T47D (cell line): ENCODE measurements around the gene CCDC192.
"Not testable (repeated sequence)": the region's sequence is repeated elsewhere in the genome, so short reads cannot be mapped to it uniquely, and the experiment has no call there.

ENCODE experiments used
- DNase-seq, 2 experiments: peaks; one replicate each; pipeline versions ENCODE4 v3.0.0 to v3.0.0-alpha.2; 2011 to 2012; ENCODE audit warnings: low read depth in 1 of 2, low spot score in 1 of 2
- JUND ChIP-seq: IDR thresholded peaks from 2 replicates; pipeline ENCODE4 v1.6.1; 2012; ENCODE audit warnings: low read depth
- in situ Hi-C: cut with HindIII; loops from 2 replicates; pipeline ENCODE4 v1.10.0; 2016; ENCODE audit warnings: low sequenced_read_pairs, low pct_unique_long_range_greater_than_20kb

Gene CCDC192

GRCh38 chr5:127832067-127832466 lies 128.9 kb downstream of the CCDC192 start:
- no peak for DNase-seq
- in situ Hi-C loops: no loop called here
- TF ChIP-seq JUND: no peak

DNA sequence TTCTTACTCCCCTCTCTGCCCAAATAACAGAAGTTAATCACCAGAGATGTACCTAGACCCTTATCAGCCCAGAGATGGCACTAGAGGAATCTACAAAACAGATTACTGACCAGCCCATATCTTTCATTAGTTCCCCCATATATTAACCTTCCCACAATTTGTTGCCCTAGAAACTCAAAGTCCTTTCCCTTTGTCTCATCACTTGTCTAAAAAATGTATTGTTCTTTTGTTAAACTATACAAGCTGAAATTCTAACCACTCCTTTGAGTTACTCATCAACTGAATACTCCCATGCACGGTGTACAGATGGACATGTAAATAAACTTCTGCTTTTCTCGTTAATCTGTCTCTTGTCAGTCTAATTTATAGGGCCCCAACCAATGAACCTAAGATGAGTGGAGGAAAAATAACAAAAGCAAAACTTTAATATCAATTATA lies 130.9 kb downstream of the CCDC192 start:
- no peak for TF ChIP-seq JUND
- in situ Hi-C loops: no loop called here
- no peak for DNase-seq

- no peak for DNase-seq
- in situ Hi-C loops: no loop called here
- TF ChIP-seq JUND: no peak
Measured at GRCh38 chr5:127834554-127834953, 131.4 kb downstream of the CCDC192 start.

DNA sequence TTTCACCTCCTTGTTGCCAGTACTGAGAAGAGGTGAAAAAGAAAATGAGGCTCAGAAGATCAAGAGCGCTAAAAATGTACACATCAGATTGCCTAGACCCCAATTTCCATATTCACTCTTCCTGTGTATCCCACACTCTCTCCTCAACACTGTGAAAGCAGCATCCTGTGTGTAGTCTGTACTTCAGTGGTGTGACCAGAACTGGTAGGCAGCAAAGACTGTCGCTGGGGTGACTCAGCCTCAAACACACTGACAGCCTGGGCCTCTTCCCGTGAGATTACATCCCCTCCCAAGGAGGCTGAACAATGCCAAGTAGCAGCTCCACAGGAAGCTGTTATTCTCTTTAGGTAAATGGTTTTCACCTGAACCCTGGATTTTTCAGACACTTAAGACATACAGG lies 135.5 kb downstream of the CCDC192 start:
- in situ Hi-C loops: no loop called here

DNA sequence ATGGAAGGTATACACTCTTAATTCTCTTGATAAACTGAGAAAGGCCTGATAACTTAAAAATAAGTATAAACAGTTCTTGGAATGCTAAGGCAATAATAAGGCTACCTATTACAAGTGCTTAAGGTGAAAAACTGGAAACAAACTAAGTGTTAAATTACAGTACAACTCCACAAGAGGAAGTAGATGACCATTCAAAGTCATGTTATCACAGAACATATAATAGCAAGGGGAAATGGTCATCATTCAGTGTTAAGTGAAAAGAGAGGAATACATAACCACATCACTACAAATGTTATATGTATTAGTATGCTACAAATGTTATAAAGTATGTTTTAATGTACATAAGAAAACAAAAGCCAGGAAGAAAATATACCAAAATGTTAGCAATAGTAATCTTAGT lies 135.9 kb downstream of the CCDC192 start:
- TF ChIP-seq JUND: no peak
- DNase-seq: no peak
- in situ Hi-C loops: no loop called here

More for the DNA sequence above, 135.5 kb downstream of the CCDC192 start:
- no peak for TF ChIP-seq JUND
- no peak for DNase-seq

- TF ChIP-seq JUND: no peak
- no peak for DNase-seq
Measured at GRCh38 chr5:127839496-127840197, 136.5 kb downstream of the CCDC192 start.

GRCh38 chr5:127840198-127840524 lies 137.0 kb downstream of the CCDC192 start:
- no peak for TF ChIP-seq JUND
- in situ Hi-C loops: no loop called here
- no peak for DNase-seq

More at GRCh38 chr5:127839496-127840197, 136.5 kb downstream of the CCDC192 start:
- in situ Hi-C loops: no loop called here

DNA sequence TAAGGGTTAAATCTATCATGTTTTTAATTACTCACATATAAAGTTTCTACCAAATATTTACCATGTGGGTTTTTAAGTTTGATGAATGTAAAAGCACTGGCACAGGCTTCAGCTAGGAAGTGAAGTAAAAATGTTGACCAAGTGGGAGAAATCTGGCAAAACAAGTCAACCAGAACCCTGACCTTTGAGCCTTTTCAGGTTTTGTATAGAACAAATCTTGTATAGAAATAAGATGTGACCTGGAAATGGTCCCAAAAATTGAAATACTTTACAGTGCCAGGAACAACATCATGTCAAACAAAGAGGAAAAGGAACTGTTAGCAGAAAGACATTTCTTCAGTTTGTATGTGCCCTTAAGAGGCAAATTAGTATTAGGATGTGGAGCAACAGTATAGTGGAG lies 137.6 kb downstream of the CCDC192 start:
- in situ Hi-C loops: no loop called here
- peak in 1 of 2 experiments; percentile 39 for DNase-seq
- TF ChIP-seq JUND: no peak

GRCh38 chr5:127844581-127845021 lies 141.4 kb downstream of the CCDC192 start:
- peak in 1 of 2 experiments; percentile 33 for DNase-seq
- in situ Hi-C loops: no loop called here
- TF ChIP-seq JUND: no peak

DNA sequence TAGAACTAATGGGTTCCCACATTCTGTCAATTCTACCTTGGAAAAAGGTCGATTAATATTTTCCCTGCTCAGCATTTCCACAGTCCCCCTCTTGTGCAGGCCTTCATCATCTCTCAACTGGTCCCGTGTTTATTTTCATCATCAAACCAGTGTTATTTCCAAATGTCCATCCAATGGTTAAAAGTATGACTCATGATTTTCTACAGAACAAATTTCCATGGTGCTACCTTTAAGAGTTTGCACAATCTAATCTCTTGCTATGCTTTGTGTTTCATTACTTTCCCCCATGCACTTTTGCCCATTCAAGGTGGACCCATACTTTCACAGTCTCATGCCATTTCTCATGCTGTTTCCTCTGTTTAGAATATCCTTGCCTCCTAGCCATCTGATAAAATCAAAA lies 143.7 kb downstream of the CCDC192 start:
- in situ Hi-C loops: no loop called here
- no peak for TF ChIP-seq JUND
- DNase-seq: no peak

DNA sequence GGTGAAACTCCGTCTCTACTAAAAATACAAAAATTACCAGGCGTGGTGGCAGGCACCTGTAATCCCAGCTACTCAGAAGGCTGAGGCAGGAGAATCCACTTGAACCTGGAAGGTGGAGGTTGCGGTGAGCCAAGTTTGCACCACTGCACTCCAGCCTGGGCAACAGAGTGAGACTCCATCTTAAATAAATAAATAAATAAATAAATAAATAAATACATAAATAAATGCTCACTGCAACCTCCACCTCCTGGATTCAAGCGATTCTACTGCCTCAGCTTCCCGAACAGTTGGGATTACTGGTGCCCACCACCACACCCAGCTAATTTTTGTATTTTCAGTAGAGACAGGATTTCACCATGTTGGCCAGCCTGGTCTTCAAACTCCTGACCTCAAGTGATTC lies 144.4 kb downstream of the CCDC192 start:
- DNase-seq, in situ Hi-C loops: not testable (repeated sequence)

GRCh38 chr5:127848098-127848497 lies 144.9 kb downstream of the CCDC192 start:
- DNase-seq: no peak
- no peak for TF ChIP-seq JUND
- in situ Hi-C loops: no loop called here

DNA sequence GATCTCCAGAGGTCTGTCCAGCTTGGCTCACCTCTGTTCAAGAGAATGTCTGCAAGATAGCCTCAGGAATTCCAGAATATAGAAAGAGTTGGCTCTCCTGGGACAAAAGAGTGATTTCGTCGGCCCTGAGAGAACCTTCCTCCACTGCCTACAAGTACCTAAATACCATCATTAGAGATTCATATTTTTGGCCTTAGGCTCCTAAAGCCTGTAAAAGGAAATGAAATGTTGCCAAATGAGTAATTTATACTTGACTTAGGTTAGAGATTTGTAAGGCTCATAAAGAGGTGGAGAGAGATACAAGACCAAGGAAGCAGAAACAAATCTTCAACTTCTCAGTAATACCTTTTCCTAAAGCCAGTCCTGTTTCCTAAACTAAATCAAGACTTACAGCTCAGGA lies 146.2 kb downstream of the CCDC192 start:
- in situ Hi-C loops: no loop called here
- no peak for DNase-seq
- TF ChIP-seq JUND: no peak

- in situ Hi-C loops: no loop called here
- TF ChIP-seq JUND: no peak
- no peak for DNase-seq
Measured at GRCh38 chr5:127849891-127850290, 146.7 kb downstream of the CCDC192 start.
